ENCODE data around the gene UNKL.

UNKL gene

DNA sequence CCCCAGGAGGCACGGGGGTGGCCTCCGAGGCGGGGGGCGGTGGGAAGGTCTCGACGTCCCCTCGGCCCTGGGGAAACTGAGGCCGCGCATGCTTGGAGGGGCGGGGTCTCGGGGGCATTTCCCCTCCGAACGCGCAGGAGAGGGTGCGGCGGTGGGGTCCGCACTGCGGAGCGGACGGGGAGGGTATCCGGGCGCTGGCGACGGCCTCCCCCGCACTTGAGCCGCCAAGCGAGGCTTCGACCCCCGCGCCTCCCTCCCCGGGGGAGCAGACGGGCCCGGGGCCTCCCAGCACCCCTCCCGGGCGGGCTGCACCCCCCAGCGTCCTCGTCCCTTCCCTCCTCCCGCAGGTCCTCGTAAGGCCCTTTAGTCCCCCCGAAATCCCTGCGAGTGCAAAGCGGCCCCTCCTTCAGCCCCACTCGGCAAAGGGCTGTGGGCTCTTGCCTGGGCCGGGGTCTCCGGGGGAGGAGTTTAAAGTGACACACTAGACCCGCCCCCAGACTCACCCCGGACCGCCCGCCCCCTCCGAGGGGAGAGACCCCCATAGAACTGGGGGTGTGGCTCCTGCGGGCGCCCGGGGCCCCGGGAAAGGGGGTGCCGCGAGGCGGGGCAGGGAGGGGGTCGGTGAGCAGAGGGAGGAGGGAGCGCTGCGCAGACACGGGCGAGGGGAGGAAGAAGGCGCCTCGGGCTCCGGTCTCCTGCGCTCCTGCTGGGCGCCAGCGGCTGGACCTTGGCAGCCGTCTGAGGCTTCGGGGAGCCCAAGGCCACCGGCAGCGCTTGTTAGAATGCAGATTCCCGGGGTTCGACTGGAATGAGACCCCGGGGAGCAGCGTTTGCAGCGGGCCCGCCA, 80.4 kb downstream of the UNKL start:
- peak; percentile 51 for DNase-seq
- TF ChIP-seq, protein P1, sequence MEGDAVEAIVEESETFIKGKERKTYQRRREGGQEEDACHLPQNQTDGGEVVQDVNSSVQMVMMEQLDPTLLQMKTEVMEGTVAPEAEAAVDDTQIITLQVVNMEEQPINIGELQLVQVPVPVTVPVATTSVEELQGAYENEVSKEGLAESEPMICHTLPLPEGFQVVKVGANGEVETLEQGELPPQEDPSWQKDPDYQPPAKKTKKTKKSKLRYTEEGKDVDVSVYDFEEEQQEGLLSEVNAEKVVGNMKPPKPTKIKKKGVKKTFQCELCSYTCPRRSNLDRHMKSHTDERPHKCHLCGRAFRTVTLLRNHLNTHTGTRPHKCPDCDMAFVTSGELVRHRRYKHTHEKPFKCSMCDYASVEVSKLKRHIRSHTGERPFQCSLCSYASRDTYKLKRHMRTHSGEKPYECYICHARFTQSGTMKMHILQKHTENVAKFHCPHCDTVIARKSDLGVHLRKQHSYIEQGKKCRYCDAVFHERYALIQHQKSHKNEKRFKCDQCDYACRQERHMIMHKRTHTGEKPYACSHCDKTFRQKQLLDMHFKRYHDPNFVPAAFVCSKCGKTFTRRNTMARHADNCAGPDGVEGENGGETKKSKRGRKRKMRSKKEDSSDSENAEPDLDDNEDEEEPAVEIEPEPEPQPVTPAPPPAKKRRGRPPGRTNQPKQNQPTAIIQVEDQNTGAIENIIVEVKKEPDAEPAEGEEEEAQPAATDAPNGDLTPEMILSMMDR (IDR thresholded peaks at IDR 0.05): no peak
- Mint-ChIP-seq H3K27me3 (ENCODE audit: low read depth, poor library complexity) (peaks cover 68% of the 10 kb centered on the region), H3K36me3 (ENCODE audit: low read depth) (no peaks in the 10 kb centered on the region), H3K27ac (no peak overlapping the region), H3K4me1 (peaks cover 9% of the 10 kb centered on the region), H3K4me3 (peak overlapping the region; percentile 28), H3K9me3 (no peaks in the 10 kb centered on the region)

DNA sequence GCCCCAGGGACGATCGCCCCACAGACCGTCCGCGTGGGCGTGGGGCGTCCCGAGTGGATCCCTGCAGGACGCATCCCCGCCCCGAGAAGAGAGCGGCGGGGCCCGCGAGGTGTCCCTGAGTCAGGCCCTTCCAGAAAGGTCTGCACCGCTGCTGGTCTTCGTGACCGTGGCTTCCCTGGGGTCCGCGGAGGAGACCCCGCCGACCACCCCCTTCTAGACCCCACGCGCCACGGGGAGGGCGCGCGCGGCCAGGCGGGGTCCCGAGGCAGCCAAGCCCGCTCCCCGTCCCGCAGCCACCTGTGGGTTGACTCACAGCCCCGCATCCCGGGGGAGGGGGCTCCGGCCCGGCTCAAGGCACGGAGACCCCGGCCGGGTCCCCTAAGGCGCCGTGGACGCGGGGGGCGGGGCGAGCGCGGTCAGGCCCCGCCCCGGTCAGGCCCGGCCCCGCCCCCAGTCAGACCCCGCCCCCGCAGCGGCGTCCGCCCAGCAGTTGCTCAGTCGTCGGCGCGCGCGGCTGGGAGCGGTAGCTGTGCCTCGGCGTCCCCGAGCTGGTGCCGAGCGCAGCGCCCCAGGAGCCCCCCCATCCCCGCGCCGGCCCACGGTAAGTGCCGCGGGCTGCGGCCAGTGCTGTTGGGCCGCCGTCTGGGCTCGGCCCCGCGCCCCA, 81.2 kb downstream of the UNKL start, which contains the start of gene BAIAP3:
BAIAP3 (plus strand) TSS at position 497 of the 664 bp plus-strand sequence. CDS start 4,905 bp downstream, outside the sequence.
- DNase-seq: peak; percentile 77
- Mint-ChIP-seq H3K27ac (no peak within 1 kb of the TSS), H3K27me3 (ENCODE audit: low read depth, poor library complexity) (peaks cover 68% of the 10 kb centered on the region), H3K9me3 (no peaks in the 10 kb centered on the region), H3K36me3 (ENCODE audit: low read depth) (no peaks in the 10 kb centered on the region), H3K4me1 (peaks cover 9% of the 10 kb centered on the region), H3K4me3 (peak within 1 kb of the TSS; percentile 60)
- TF ChIP-seq, protein P1 (IDR thresholded peaks at IDR 0.05): no peak

DNA sequence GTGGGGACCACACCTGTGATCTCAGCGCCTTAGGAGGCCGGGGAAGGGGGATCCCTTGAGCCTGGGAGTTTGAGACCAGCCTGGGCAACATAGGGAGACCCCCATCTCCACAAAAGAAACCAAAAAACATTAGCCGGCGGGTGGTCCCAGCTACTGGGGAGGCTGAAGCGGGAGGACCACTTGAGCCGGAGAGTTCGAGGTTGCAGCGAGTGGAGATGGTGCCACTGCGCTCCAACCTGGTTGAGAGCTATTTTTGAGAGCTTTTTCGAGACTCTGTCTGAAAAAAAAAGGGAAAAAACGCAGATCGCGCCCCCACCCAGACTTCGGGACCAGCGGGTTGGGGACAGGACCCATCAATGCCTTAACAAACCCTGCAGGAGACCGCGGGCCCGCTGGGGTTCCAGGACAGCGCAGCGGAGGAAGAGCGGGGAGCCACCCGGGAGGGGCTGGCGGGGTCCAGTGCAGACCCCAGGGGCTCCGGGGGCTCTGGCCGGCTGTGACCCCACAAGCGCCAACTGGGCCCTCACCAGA, 81.8 kb downstream of the UNKL start:
- H3K4me3 Mint-ChIP-seq: peak overlapping the region; percentile 60
- H3K27me3 Mint-ChIP-seq (ENCODE audit: low read depth, poor library complexity): peaks cover 63% of the 10 kb centered on the region
- TF ChIP-seq, protein P1 (IDR thresholded peaks at IDR 0.05): no peak
- no peaks in the 10 kb centered on the region for H3K36me3 Mint-ChIP-seq (ENCODE audit: low read depth)
- no peaks in the 10 kb centered on the region for H3K9me3 Mint-ChIP-seq
- peaks cover 9% of the 10 kb centered on the region for H3K4me1 Mint-ChIP-seq
- DNase-seq: no peak
- no peak overlapping the region for H3K27ac Mint-ChIP-seq

DNA sequence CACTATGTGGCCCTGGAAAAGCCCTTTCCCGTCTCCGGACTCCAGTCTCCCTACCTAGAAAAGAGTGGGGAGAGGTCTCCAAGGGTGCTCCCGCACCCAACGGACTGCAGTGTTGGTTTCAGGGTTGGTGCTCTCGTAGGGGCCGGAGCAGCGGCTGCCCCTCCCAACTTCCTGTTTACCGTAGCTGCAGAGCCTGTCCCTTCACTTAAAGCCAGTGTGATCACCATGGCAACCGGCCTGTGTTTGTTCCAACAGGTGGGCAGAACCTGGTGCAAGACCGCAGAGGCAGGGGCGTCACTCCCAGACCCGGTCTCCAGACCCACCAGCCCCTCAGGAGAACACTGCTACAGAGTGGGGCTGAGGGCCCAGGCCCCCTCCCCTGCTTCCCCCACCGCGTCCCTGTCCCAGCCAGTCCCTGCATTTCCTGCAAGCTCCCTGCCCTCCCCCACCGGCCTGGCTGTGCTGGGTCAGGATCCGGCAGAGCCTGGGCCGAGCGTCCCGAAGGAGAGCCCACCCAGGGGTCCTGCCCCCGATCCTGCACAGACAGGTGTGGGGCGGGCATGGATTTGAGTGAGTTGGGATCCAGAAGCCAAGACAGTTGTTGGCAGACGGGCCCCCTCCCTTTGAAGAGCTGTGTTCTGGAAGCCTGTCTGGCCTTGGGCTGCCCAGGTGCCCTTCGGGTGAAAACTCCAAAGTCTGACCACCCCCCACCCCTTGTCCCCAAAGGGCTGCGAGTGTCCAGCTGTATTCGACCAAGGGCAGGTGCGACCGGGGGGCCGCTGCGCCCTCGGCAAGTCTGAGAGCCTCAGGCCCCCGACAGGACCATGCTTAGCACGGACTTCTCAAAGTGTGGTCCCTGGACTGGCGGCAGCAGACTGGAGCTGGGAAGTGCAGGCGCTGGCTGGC, 82.5 kb downstream of the UNKL start:
- DNase-seq: peak; percentile 69
- no peaks in the 10 kb centered on the region for H3K36me3 Mint-ChIP-seq (ENCODE audit: low read depth)
- H3K27me3 Mint-ChIP-seq (ENCODE audit: low read depth, poor library complexity): peaks cover 56% of the 10 kb centered on the region
- H3K4me3 Mint-ChIP-seq: peak overlapping the region; percentile 60
- no peaks in the 10 kb centered on the region for H3K9me3 Mint-ChIP-seq
- H3K4me1 Mint-ChIP-seq: peaks cover 9% of the 10 kb centered on the region
- H3K27ac Mint-ChIP-seq: no peak overlapping the region
- TF ChIP-seq, protein P1 (IDR thresholded peaks at IDR 0.05): no peak

DNA sequence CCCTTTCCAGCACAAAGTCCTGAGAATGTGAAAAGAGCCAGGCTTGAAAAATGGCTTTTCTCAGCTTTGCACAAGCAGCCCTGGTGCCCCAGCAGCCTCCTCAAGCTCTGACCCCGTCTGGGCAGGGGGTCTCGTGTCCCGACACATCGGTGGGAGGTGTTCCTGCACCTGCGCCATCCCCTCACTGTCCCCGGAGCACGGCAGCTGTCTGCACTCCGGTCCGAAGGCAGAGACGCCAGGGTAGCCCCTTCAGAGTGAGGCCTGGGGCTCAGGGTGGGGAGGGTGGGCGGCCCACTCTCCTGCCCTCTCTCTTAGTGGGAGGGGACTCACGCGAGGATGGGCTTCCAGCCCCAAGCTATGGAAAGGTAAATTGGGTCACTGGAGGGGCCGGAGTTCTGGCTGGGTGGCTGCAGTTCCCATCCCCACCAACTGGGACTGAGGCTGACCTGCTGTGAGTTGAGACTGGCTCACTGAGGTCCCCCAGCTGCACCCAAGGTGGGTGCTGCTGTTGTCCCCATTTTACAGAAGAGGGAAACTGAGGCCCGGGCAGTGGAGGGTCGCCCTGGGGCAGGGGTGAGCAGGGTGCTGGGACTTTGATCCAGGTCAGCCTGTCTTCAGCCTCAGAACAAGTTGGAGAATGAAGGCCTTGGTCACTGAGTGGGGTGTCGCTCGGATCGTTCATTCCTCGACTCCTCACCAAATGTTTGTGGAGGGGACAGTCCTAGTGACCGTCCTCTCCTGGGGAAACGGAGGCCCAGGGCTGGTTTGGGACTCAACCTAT, 83.4 kb downstream of the UNKL start:
- Mint-ChIP-seq H3K4me1 (peaks cover 12% of the 10 kb centered on the region), H3K9me3 (no peaks in the 10 kb centered on the region), H3K4me3 (peak overlapping the region; percentile 58), H3K27me3 (ENCODE audit: low read depth, poor library complexity) (peaks cover 48% of the 10 kb centered on the region), H3K36me3 (ENCODE audit: low read depth) (no peaks in the 10 kb centered on the region), H3K27ac (no peak overlapping the region)
- TF ChIP-seq, protein P1 (IDR thresholded peaks at IDR 0.05): no peak
- DNase-seq: no peak

Data from nephron progenitor cell (in vitro differentiated cells).